HepG2 (cell line): ENCODE data around the gene SLC41A3. TPM values are rescaled to one million over a fixed set of nuclear protein-coding genes. Genes with fewer than 3 reads are reported as not detected.

Source experiments
- CENPX ChIP-seq: sonication (generic); formaldehyde crosslinking; IDR thresholded peaks from 2 replicates; pipeline ENCODE4 v1.9.0; 2021; ENCODE audit warnings: mild to moderate bottlenecking, missing genetic modification reagents, moderate library complexity
- HNRNPK ChIP-seq: fragments of 200-400 bp; formaldehyde crosslinking; IDR thresholded peaks from 2 replicates; pipeline ENCODE4 v1.6.1; 2018; ENCODE audit warnings: low read length, low read depth, moderate library complexity, mild to moderate bottlenecking; ENCODE audit not compliant: poor library complexity, severe bottlenecking
- MATR3 ChIP-seq: sonication (generic); formaldehyde crosslinking; IDR thresholded peaks from 2 replicates; pipeline ENCODE4 v1.4.0; 2020; ENCODE audit warnings: missing genetic modification reagents
- MIER3 ChIP-seq: IDR thresholded peaks from 2 replicates; pipeline ENCODE4 v1.6.1; 2016; ENCODE audit warnings: missing compliant biosample characterization, borderline replicate concordance
- MTF1 ChIP-seq: sonication (generic); formaldehyde crosslinking; IDR thresholded peaks from 2 replicates; pipeline ENCODE4 v1.5.0; 2020; ENCODE audit warnings: missing genetic modification reagents
- PHF20 ChIP-seq: sonication (generic); formaldehyde crosslinking; IDR thresholded peaks from 2 replicates; pipeline ENCODE4 v1.5.0; 2020; ENCODE audit warnings: mild to moderate bottlenecking, missing genetic modification reagents
- SOX13 ChIP-seq, 3 experiments: fragments of 450-650 bp in 1 of 3; sonication (generic) in 1 of 3; formaldehyde crosslinking in 1 of 3; IDR thresholded peaks in 2 of 3; conservative IDR thresholded peaks in 1 of 3; 2 replicates each; pipeline versions ENCODE4 v1.5.0 to v1.6.1; 2016 to 2020; ENCODE audit warnings: antibody characterized with exemption in 1 of 3, mild to moderate bottlenecking in 1 of 3, missing compliant biosample characterization in 1 of 3, missing genetic modification reagents in 1 of 3, moderate library complexity in 1 of 3
- TBL1XR1 ChIP-seq: fragments of 150-350 bp; IDR thresholded peaks from 2 replicates; pipeline ENCODE4 v1.6.1; 2014; ENCODE audit warnings: borderline replicate concordance, low read length; ENCODE audit not compliant: partially characterized antibody
- ZBTB38 ChIP-seq: sonication (generic); formaldehyde crosslinking; IDR thresholded peaks from 2 replicates; pipeline ENCODE4 v1.5.1; 2020; ENCODE audit warnings: mild to moderate bottlenecking, missing genetic modification reagents
- ZNF510 ChIP-seq: sonication (generic); formaldehyde crosslinking; IDR thresholded peaks from 2 replicates; pipeline ENCODE4 v1.4.0; 2020; ENCODE audit warnings: low read depth, mild to moderate bottlenecking, missing genetic modification reagents
- polyA plus RNA-seq, 8 experiments: library from polyadenylated mRNA; depleted of rRNA in 3 of 8; stranded (reverse) in 7 of 8; unstranded in 1 of 8; fragments of >200 nt; fragmentation: Illumina TruSeq in 4 of 8; extraction: Trizol in 4 of 8; gene quantifications; 2 replicates each; pipeline versions ENCODE4 v1.2.1 to v1.2.3, GENCODE V29; 2011 to 2016; ENCODE audit warnings: low read depth in 4 of 8, missing spikeins in 1 of 8, mixed read lengths in 1 of 8; ENCODE audit not compliant: insufficient read depth in 1 of 8
- total RNA-seq, 5 experiments: library from RNA; depleted of rRNA; stranded (reverse); fragments of >200 nt; fragmentation: Illumina TruSeq; extraction: Trizol; gene quantifications; 2 replicates each; pipeline ENCODE4 v1.2.3, GENCODE V29; 2016; ENCODE audit warnings: low read depth in 1 of 5
- TF ChIP-seq, protein P1 (sequence below): sonication (generic); formaldehyde crosslinking; IDR thresholded peaks from 2 replicates; pipeline ENCODE4 v1.9.0; 2022; ENCODE audit warnings: missing genetic modification reagents, mild to moderate bottlenecking, borderline replicate concordance
- TF ChIP-seq, protein P2 (sequence below): IDR thresholded peaks from 2 replicates; pipeline ENCODE4 v1.6.1; 2012; ENCODE audit warnings: low read depth, low read length, improper control_type of control experiment
- TF ChIP-seq, protein P3 (sequence below): sonication (generic); formaldehyde crosslinking; IDR thresholded peaks from one replicate; pipeline ENCODE4 v1.5.1; 2020; ENCODE audit warnings: mild to moderate bottlenecking, missing genetic modification reagents; ENCODE audit errors: not compliant biosample characterization
- TF ChIP-seq, protein P4 (sequence below): sonication (generic); formaldehyde crosslinking; IDR thresholded peaks from 2 replicates; pipeline ENCODE4 v1.5.0; 2020; ENCODE audit warnings: mild to moderate bottlenecking, missing genetic modification reagents

The SLC41A3 gene
- total and polyA plus RNA-seq, 2 of the 13 experiments (the other 11 are each of a cell fraction or from before 2014, with no cell fraction given): 26.0 to 71.1 TPM

DNA sequence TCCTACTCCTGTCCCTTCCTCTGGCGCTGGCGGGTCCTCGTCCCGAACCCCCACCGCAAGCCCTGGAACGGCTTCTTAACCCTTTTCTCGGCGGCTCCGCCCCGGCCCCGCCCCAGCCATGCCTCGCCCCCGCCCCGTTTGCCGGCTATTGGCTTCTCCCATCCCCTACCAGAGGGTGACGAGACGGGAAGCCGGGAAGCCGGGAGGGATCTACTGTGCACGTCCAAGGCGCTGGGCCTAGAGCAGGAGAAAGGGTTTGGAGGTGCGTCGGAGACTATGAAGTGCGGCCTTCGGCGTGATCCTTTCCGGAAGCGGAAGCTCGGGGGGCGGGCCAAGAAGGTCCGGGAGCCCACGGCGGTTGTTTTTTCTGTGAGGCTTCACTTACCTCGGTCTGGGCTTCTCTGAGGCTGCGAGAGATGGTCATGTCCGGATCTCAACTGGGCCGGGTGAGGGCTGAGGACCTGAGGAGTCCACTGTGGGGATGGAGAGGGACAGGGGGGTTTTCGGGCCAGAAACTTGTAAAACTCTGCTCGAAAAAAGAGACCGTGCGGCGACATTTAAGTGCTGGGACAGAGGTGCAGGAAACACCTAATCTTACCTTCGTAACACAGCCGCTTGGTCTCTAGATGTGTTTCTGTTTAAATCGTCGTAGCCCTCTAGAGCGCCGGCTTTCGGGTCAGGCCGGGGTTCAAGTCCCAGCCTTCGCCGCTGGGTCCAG lies 93.5 kb downstream of the SLC41A3 start (continued):
- TF ChIP-seq SOX13 (IDR thresholded peaks at IDR 0.05): no peak
- no peak for TF ChIP-seq SOX13 (CRISPR knock-in tag; conservative IDR thresholded peaks at IDR 0.05 in 1 of 2, IDR thresholded peaks at IDR 0.05 in 1 of 2)
- TF ChIP-seq, protein P1, sequence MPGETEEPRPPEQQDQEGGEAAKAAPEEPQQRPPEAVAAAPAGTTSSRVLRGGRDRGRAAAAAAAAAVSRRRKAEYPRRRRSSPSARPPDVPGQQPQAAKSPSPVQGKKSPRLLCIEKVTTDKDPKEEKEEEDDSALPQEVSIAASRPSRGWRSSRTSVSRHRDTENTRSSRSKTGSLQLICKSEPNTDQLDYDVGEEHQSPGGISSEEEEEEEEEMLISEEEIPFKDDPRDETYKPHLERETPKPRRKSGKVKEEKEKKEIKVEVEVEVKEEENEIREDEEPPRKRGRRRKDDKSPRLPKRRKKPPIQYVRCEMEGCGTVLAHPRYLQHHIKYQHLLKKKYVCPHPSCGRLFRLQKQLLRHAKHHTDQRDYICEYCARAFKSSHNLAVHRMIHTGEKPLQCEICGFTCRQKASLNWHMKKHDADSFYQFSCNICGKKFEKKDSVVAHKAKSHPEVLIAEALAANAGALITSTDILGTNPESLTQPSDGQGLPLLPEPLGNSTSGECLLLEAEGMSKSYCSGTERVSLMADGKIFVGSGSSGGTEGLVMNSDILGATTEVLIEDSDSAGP (CRISPR knock-in tag): no peak
- no peak for TF ChIP-seq CENPX (CRISPR knock-in tag)
- no peak for TF ChIP-seq MATR3 (CRISPR knock-in tag)
- TF ChIP-seq, protein P2, sequence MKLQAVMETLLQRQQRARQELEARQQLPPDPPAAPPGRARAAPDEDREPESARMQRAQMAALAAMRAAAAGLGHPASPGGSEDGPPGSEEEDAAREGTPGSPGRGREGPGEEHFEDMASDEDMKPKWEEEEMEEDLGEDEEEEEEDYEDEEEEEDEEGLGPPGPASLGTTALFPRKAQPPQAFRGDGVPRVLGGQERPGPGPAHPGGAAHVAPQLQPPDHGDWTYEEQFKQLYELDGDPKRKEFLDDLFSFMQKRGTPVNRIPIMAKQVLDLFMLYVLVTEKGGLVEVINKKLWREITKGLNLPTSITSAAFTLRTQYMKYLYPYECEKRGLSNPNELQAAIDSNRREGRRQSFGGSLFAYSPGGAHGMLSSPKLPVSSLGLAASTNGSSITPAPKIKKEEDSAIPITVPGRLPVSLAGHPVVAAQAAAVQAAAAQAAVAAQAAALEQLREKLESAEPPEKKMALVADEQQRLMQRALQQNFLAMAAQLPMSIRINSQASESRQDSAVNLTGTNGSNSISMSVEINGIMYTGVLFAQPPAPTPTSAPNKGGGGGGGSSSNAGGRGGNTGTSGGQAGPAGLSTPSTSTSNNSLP: no peak
- TF ChIP-seq ZBTB38 (CRISPR knock-in tag): no peak
- no peak for TF ChIP-seq HNRNPK
- TF ChIP-seq PHF20 (CRISPR knock-in tag): peak; percentile 64
- TF ChIP-seq ZNF510 (CRISPR knock-in tag): no peak
- no peak for TF ChIP-seq TBL1XR1
- TF ChIP-seq, protein P3, sequence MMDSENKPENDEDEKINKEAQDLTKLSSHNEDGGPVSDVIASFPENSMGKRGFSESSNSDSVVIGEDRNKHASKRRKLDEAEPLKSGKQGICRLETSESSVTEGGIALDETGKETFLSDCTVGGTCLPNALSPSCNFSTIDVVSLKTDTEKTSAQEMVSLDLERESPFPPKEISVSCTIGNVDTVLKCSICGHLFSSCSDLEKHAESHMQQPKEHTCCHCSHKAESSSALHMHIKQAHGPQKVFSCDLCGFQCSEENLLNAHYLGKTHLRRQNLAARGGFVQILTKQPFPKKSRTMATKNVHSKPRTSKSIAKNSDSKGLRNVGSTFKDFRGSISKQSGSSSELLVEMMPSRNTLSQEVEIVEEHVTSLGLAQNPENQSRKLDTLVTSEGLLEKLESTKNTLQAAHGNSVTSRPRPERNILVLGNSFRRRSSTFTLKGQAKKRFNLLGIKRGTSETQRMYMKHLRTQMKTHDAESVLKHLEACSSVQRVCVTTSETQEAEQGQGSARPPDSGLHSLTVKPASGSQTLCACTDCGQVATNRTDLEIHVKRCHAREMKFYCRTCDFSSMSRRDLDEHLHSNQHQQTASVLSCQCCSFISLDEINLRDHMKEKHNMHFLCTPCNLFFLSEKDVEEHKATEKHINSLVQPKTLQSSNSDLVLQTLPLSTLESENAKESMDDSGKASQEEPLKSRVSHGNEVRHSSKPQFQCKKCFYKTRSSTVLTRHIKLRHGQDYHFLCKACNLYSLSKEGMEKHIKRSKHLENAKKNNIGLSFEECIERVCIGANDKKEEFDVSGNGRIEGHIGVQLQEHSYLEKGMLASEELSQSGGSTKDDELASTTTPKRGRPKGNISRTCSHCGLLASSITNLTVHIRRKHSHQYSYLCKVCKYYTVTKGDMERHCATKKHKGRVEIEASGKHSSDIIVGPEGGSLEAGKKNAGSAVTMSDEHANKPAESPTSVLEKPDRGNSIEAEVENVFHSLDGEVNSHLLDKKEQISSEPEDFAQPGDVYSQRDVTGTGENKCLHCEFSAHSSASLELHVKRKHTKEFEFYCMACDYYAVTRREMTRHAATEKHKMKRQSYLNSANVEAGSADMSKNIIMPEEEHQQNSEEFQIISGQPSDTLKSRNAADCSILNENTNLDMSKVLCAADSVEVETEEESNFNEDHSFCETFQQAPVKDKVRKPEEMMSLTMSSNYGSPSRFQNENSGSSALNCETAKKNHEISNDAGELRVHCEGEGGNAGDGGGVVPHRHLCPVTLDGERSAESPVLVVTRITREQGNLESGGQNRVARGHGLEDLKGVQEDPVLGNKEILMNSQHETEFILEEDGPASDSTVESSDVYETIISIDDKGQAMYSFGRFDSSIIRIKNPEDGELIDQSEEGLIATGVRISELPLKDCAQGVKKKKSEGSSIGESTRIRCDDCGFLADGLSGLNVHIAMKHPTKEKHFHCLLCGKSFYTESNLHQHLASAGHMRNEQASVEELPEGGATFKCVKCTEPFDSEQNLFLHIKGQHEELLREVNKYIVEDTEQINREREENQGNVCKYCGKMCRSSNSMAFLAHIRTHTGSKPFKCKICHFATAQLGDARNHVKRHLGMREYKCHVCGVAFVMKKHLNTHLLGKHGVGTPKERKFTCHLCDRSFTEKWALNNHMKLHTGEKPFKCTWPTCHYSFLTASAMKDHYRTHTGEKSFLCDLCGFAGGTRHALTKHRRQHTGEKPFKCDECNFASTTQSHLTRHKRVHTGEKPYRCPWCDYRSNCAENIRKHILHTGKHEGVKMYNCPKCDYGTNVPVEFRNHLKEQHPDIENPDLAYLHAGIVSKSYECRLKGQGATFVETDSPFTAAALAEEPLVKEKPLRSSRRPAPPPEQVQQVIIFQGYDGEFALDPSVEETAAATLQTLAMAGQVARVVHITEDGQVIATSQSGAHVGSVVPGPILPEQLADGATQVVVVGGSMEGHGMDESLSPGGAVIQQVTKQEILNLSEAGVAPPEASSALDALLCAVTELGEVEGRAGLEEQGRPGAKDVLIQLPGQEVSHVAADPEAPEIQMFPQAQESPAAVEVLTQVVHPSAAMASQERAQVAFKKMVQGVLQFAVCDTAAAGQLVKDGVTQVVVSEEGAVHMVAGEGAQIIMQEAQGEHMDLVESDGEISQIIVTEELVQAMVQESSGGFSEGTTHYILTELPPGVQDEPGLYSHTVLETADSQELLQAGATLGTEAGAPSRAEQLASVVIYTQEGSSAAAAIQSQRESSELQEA (CRISPR knock-in tag): no peak
- no peak for TF ChIP-seq MTF1 (CRISPR knock-in tag)
- TF ChIP-seq MIER3 (CRISPR knock-in tag): no peak
- TF ChIP-seq, protein P4, sequence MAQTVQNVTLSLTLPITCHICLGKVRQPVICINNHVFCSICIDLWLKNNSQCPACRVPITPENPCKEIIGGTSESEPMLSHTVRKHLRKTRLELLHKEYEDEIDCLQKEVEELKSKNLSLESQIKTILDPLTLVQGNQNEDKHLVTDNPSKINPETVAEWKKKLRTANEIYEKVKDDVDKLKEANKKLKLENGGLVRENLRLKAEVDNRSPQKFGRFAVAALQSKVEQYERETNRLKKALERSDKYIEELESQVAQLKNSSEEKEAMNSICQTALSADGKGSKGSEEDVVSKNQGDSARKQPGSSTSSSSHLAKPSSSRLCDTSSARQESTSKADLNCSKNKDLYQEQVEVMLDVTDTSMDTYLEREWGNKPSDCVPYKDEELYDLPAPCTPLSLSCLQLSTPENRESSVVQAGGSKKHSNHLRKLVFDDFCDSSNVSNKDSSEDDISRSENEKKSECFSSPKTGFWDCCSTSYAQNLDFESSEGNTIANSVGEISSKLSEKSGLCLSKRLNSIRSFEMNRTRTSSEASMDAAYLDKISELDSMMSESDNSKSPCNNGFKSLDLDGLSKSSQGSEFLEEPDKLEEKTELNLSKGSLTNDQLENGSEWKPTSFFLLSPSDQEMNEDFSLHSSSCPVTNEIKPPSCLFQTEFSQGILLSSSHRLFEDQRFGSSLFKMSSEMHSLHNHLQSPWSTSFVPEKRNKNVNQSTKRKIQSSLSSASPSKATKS: no peak
